ENCODE measurements around the gene CPNE1.

Gene CPNE1

DNA sequence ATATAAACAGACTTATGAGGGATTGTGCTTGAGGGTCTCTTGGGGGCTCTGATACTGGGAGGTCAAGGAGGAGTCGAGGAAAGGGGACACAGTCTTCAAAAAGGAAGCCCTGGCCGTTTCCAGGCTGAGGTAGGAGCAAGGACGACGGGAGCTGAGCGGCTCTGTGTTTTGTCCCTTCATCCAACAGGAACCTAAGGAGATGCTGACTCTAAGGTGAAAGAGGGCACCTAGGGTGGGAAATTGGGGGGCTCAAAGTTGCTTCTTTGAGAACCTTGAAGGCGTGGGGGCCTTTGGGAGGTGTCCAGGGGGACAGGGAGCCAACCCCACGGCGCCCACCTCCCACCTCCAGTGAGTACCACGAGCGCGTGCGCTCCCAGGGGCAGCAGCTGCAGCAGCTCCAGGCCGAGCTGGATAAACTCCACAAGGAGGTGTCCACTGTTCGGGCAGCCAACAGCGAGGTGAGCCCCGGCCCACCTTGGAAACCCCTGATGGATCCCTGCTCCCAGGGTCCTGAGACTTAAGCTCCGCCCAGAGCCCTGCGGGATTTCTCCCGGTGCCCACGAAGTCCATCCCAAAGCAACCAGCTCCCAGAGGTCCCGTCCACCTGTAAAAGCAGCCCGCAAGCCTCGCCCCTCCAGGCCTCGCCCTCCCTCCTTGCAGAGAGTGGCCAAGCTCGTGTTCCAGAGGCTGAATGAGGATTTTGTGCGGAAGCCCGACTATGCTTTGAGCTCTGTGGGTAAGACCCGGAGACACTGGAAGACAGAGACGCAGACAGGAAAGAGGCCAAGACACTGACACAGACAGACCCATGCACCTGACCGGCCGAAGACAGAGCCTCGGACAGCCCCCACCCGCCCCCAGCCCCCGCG is 46.2 kb downstream of the CPNE1 start:
- Histone ChIP-seq H3K36me3 (replicated peaks; ENCODE audit: low read depth, low read length) (peaks cover 10% of the 10 kb centered on the region), H3K27me3 (ENCODE audit: low read depth, low read length) (no peaks in the 10 kb centered on the region), H4K20me1 (ENCODE audit: insufficient read depth, low read length) (0 out of 2 replicates have a peak, but pooled peaks cover 7% of the 10 kb centered on the region), H3K9me3 (ENCODE audit: insufficient read depth, low read length) (no peaks in the 10 kb centered on the region), H3K4me1 (ENCODE audit: low read length) (peaks cover 56% of the 10 kb centered on the region), H3K9ac (ENCODE audit: low read length) (peak overlapping the region; percentile 70), H3K4me2 (ENCODE audit: low read length) (peak overlapping the region; percentile 98), H3K79me2 (ENCODE audit: low read length) (no peaks in the 10 kb centered on the region), H3K4me3 (ENCODE audit: low read length) (peak overlapping the region; percentile 80), H2AFZ (ENCODE audit: low read depth, low read length) (no peak overlapping the region), H3K27ac (ENCODE audit: low read length) (no peak overlapping the region)
- no peak for TF ChIP-seq EZH2phosphoT487 (IDR thresholded peaks at IDR 0.05; ENCODE audit: low read depth)
- TF ChIP-seq, protein P1, sequence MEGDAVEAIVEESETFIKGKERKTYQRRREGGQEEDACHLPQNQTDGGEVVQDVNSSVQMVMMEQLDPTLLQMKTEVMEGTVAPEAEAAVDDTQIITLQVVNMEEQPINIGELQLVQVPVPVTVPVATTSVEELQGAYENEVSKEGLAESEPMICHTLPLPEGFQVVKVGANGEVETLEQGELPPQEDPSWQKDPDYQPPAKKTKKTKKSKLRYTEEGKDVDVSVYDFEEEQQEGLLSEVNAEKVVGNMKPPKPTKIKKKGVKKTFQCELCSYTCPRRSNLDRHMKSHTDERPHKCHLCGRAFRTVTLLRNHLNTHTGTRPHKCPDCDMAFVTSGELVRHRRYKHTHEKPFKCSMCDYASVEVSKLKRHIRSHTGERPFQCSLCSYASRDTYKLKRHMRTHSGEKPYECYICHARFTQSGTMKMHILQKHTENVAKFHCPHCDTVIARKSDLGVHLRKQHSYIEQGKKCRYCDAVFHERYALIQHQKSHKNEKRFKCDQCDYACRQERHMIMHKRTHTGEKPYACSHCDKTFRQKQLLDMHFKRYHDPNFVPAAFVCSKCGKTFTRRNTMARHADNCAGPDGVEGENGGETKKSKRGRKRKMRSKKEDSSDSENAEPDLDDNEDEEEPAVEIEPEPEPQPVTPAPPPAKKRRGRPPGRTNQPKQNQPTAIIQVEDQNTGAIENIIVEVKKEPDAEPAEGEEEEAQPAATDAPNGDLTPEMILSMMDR (IDR thresholded peaks at IDR 0.05; ENCODE audit: low read depth, low read length), result no peak

DNA sequence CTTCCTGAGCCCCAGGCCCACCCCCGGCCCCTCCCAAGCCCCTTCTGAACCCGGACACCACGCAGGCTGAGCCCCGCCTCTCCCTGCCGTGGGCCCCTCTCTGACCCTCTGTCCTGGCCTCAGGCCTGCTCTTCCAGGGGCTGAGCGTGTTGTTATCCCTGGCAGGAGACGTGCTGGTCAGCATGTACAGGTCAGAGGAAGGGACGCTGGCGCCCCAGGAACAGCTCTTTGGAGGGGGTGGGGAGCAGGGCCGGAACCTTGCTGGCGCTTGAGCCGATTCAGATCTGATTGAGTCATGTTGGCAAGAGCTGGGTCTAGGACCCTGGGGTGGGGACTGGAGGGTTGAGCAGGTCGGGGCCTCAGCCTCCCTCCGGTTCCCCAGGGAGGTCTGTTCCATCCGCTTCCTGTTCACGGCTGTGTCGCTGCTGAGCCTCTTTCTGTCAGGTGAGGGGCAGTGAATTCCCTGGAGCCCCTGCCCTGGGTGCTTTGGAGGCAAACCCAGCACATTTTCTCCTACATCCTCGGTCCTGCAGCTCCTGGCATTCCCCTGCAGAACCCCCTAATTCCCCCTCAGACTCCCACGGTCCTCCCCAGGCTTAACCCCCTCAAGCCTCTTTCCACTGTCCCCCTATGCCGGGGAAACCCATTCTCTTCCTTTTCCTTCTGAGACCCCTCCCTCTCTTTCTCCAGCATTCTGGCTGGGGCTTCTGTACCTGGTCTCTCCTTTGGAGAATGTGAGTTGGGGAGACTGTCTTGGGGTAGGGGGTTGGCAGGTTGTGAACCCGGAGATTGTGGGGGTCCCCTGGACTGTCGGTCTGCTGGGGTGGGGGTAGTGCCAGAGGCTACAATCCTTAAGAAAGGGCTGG is 47.1 kb downstream of the CPNE1 start:
- Histone ChIP-seq H3K27me3 (ENCODE audit: low read depth, low read length) (no peaks in the 10 kb centered on the region), H3K9ac (ENCODE audit: low read length) (peak overlapping the region; percentile 70), H4K20me1 (ENCODE audit: insufficient read depth, low read length) (0 out of 2 replicates have a peak, but pooled peaks cover 7% of the 10 kb centered on the region), H3K4me2 (ENCODE audit: low read length) (peak overlapping the region; percentile 98), H3K4me1 (ENCODE audit: low read length) (peaks cover 56% of the 10 kb centered on the region), H3K79me2 (ENCODE audit: low read length) (no peaks in the 10 kb centered on the region), H2AFZ (ENCODE audit: low read depth, low read length) (peak overlapping the region; percentile 79), H3K4me3 (ENCODE audit: low read length) (peak overlapping the region; percentile 80), H3K9me3 (ENCODE audit: insufficient read depth, low read length) (no peaks in the 10 kb centered on the region), H3K27ac (ENCODE audit: low read length) (peak overlapping the region; percentile 22), H3K36me3 (replicated peaks; ENCODE audit: low read depth, low read length) (peaks cover 10% of the 10 kb centered on the region)
- TF ChIP-seq EZH2phosphoT487 (IDR thresholded peaks at IDR 0.05; ENCODE audit: low read depth), result no peak
- TF ChIP-seq, protein P1 (IDR thresholded peaks at IDR 0.05; ENCODE audit: low read depth, low read length), result peak; percentile 39

DNA sequence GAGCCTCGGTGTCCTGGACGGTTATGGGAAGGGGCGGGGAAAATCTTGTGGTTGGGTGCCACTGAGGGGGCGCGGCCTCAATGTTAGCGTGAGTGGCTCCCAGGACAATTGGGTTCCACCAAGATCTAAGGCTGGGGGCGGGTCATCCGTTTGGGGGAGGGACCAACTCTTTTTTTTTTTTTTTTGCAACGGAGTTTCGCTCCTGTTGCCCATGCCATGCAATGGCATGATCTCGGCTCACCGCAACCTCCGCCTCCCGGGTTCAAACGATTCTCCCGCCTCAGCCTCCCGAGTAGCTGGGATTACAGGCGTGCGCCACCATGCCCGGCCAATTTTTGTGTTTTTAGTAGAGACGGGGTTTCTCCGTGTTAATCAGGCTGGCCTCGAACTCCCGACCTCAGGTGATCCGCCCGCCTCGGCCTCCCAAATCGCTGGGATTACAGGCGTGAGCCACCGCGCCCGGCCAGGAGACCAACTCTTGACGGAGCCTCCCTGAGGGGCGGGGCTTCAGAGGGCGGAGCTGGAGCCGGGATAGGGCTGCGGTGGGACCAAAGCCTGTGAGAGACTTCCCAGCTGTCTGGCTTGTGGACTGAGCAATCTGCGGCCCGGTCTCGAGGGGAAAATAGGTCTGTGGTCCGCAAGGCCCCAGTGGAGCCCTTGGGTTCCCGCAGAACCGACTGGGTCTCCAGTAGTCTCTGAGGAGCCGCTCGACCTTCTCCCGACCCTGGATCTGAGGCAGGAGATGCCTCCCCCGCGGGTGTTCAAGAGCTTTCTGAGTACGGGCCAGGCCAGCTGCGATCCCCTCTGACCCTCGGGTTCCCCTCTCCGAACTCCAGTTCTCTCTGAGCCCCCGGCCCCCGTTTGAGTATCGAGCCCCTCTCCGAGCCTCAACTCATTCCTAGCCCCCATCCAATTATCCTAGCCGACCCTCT is 48.0 kb downstream of the CPNE1 start:
- Histone ChIP-seq H2AFZ (ENCODE audit: low read depth, low read length) (peak overlapping the region; percentile 79), H3K4me2 (ENCODE audit: low read length) (peak overlapping the region; percentile 98), H3K4me3 (ENCODE audit: low read length) (peak overlapping the region; percentile 80), H3K36me3 (replicated peaks; ENCODE audit: low read depth, low read length) (peaks cover 9% of the 10 kb centered on the region), H4K20me1 (ENCODE audit: insufficient read depth, low read length) (0 out of 2 replicates have a peak, but pooled peaks cover 7% of the 10 kb centered on the region), H3K79me2 (ENCODE audit: low read length) (no peaks in the 10 kb centered on the region), H3K4me1 (ENCODE audit: low read length) (peaks cover 64% of the 10 kb centered on the region), H3K27ac (ENCODE audit: low read length) (peak overlapping the region; percentile 22; the same call in 1 of the 2 replicates), H3K9ac (ENCODE audit: low read length) (peak overlapping the region; percentile 70), H3K27me3 (ENCODE audit: low read depth, low read length) (no peaks in the 10 kb centered on the region), H3K9me3 (ENCODE audit: insufficient read depth, low read length) (peaks cover 3% of the 10 kb centered on the region; the same call in 1 of the 2 replicates)
- no peak for TF ChIP-seq EZH2phosphoT487 (IDR thresholded peaks at IDR 0.05; ENCODE audit: low read depth)
- TF ChIP-seq, protein P1 (IDR thresholded peaks at IDR 0.05; ENCODE audit: low read depth, low read length), result no peak
